Iris pigment epithelial cell (primary cell): Measurements from ENCODE around the gene NUBP2.

Experiments
- DNase-seq: peaks from one replicate; pipeline ENCODE4 v3.0.0-alpha.2; 2011; ENCODE audit warnings: low read depth

Gene NUBP2, protein sequence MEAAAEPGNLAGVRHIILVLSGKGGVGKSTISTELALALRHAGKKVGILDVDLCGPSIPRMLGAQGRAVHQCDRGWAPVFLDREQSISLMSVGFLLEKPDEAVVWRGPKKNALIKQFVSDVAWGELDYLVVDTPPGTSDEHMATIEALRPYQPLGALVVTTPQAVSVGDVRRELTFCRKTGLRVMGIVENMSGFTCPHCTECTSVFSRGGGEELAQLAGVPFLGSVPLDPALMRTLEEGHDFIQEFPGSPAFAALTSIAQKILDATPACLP

DNA sequence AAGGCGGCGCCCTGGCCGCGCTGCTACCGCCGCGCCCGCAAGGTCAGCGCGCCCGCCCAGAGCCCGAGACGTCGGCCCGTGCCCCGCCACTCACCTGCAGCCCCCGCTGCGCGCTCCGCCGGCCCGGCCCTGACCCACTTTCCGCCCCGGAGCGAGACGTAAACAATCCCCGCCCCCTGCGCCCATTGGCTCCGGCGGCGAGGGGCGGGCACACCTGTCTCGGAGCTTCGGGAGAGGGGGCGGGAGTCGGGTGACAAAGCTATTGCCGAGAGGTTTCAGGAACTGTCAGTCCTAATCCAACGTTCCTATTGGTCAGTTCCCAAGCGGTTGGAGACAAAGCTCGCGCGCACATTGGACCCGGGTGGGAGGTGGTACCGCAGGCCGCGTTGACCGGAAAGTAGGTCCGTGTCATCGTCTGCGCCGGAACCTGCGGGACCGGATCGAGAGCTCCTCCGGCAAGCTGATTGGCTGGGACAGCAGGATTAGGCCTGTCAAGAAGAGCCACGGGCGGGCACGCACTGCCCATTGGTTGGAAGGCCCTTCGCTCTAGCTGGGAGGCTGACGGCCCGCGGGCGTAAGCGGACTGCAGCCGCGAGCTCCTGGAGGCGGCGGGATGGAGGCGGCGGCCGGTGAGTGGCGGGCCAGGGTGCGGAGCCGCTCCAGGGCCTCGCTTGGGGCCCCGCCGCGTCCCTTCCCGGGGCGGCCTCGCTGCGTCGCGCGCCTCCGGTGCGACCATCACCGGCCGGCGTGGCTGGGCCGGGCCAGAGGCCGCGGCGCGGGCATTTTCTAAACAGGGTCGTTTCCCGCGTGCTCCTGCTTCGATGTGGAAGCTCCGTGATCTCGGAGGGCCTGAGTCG is at the start of gene NUBP2, which contains the start of gene SPSB3:
NUBP2 (plus strand) TSS at position 553 of the 857 bp plus-strand sequence; CDS start at position 614, 61 bp downstream.
SPSB3 (minus strand) TSS at position 164 of the 857 bp plus-strand sequence. CDS start 1,088 bp downstream, outside the sequence.
- DNase-seq = peak; percentile 100

DNA sequence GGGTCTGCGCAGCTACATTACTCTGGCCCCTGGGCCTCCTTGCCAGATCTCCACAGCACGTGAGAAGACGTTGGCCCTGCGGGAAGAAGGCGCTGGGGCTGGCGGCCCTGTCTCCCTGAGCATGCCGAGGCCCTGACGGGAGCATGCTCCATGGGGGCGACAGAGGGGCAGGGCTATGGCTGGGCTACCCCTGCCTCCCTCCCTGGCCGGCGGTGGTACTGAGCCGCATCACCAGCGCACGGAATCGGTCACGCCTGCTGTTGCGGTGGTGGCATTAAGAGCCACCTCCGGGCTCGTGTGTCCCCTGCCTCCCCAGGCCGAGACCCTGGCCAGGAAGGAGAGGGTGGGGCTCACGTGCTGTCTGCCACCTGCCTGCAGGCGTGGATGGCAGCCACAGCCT is 48.6 kb upstream of the NUBP2 start:
- no peak for DNase-seq

DNA sequence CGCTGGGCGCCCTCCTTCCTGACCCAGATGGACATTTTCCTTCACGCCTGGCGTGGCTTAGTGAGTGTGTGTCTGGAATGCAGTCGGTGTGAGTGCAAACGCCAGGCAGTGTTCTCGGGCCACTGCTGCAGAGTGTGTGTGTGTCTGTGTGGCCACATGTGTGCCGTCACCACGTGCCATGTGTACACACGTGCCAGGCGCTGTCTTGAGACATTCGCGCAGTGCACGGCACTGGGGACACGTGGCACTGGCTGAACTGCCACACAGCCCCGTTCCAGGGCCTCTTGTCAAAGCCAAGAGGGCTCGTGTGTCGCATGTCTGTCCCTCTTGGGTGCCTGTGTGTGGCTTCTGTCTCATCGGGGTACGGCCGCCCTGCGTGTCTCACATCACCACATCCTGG is 47.9 kb upstream of the NUBP2 start:
- no peak for DNase-seq

DNA sequence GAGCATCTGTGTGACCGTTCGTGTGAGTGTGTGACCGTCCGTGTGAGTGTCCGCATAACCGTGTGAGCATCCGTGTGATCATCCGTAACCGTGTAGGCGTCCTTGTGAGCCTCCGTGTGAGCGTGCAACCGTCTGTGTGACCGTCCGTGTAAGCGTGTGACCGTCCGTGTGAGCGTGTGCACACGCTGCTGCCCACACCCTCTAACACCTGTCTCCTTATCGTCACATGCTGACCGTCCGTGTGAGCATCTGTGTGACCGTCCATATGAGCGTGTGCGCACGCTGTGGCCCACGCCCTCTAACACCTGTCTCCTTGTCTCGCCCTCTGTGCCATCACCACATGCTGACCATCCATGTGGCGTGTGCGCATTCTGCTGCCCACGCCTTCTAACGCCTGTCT is 42.5 kb upstream of the NUBP2 start:
- no peak for DNase-seq

DNA sequence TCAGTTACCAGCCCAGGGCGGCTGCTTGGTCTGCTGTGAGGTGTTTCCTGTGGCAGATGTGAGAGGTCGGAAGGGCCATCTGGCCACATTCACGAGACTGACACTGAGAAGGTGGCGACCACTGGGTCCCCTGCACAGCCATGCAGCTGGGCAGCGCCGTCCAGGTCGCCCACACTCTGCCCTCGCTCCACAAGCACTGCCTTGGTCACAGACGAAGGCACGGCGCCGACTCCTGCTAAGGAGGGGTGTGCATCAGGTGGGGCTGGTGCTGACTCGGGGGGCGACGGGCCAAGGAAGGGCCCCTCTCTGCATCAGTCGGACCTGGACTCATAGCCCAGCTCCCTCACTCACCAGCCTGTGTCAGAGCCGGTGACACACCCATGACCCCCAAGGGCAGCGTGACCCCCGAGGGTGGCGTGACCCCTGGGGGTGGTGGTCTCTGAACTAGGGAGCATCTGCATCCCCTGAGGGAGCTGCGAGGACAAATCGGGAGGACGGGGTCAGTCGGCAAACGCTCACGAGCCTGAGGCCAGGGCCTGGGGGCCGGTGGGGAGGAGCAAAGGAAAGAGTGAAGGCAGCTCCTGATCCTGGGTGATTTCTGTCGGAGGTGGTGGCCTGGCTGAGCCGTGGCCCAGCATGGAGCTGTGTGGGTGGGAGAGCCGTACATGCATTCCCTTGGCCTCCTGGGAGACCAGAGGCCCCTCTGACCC is 41.8 kb upstream of the NUBP2 start:
- no peak for DNase-seq

DNA sequence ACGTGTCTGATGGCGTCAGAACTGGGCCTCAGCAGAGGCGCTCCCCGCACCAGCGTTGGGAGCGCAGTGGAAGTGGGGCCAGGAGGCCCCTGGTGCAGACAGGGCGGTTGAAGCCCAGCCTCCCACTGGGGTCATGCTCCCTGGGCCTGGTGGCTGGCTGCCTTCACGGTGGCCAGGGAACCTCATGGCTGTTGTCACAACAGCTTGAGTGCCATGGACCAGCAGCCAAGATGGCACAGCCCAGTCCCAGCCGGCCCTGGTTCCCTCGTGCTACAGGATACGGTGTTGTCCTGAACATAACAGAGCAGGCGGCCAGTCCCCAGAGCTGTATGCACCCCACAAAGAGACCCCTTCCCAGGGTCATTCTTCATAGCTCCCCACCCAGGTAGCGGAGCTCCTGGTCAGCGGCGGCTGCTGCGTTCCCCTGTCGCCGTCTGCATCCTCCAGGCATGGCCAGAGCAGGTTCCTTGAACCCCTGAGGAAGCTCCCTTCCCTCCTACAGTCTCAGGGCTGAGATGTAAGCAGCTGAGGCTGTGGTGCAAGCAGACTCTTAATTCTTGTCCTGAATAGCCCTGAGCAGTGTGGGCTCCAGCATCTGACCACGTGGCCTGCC is 41.1 kb upstream of the NUBP2 start:
- no peak for DNase-seq

DNA sequence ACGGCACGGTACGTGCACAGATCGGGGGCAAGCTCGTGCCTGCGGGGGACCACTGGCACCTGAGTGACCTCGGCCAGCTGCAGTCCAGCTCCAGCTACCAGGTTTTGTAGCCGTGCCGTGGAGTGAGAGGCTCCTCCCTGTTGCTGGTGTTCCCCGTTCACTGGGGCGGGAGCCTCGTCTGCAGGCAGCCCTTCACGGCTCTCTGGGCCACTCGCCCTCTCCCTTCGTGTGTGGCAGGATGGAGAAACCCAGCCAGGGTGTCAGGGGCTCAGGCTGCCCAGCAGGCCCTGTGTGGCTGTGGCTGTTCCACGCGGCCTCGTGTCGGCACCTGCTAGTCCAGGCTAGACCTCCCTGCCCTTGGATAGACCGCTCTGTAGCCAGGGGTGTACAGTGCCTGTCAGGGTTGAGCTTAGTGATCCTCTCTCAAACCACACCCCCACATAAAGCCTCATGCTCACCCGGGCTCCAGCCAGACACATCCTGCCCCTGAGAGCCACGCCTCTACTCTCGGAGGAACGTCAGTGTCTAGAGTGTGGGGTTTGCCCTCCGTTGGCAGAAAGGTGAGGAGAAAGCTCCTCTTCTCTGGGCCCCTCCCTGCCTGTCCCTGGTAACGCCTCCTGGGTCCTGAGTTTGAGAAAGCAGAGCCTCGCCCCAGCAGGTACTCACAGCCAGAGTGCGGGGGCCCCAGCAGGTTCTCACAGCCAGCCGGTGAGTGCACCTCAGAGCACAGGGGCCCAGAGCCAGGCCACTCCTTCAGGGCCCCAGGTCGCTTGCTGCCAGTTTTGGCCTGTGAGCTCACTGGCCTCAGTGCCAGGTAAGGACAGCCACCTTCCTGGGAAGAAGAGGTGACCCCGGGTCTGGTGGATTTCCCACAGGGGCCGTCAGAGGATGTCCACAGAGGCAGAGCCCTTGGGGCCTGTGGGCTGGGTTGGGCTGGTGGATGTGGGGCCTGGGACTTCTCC is 39.1 kb upstream of the NUBP2 start:
- DNase-seq = peak; percentile 17

DNA sequence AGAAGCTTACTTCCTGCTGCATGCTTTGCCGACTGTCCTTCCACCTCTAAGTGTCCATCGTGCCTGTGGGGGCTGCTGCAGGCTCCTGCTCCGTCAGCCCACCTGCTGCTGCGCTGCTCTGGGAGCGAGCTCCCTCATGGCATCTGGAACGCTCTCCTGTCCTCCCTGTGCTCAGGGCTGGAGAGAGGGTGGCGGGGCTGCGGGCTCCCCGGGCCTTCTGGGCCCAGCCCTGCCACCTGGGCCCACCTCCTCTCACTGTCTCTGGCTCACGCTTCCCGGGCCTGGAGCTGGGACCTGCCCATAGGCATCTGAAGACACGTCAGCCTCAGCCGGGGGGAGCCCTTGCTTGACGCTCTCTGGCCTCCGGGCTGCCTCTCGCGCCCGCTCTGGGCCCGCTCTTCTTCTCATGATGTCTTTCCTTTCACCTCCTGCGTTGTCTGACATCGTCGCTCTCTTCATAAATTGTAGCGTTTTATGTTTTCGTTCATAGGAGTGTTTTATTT is 38.4 kb upstream of the NUBP2 start:
- DNase-seq = no peak

DNA sequence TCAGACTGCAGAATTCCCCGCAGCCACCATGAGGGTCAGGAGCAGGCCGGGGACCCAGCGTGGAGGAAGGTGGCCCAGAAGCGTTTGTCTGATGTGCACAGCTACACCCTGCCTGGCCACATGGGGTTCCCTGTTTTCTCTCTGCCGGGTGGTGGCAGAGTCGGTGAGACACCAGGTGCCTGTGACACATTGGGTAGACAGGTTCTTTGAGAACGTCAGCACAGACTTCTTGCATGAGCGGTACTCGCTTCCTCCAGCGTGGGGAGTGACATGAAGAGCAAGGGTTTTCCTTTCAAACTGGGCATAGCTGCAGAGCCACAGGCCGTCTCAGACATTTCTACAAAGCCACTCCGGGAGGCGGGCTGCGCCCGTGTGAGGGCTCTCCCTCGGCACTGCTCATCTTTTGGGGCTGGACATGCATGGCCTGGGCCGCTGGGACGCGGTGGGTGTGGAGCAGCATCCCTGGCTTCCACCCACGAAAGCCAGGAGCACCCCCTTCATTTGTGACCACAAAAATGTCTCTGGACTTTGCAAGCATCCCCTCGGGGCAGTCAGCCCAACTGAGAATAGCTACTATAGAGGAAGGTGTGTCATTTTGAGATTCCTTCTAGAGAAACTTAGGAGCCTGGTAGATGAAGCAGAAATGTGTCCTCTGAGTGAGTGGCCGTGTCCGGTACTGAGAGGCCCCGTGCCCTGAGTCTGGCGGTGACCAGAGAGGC is 37.4 kb upstream of the NUBP2 start:
- peak; percentile 82 for DNase-seq

DNA sequence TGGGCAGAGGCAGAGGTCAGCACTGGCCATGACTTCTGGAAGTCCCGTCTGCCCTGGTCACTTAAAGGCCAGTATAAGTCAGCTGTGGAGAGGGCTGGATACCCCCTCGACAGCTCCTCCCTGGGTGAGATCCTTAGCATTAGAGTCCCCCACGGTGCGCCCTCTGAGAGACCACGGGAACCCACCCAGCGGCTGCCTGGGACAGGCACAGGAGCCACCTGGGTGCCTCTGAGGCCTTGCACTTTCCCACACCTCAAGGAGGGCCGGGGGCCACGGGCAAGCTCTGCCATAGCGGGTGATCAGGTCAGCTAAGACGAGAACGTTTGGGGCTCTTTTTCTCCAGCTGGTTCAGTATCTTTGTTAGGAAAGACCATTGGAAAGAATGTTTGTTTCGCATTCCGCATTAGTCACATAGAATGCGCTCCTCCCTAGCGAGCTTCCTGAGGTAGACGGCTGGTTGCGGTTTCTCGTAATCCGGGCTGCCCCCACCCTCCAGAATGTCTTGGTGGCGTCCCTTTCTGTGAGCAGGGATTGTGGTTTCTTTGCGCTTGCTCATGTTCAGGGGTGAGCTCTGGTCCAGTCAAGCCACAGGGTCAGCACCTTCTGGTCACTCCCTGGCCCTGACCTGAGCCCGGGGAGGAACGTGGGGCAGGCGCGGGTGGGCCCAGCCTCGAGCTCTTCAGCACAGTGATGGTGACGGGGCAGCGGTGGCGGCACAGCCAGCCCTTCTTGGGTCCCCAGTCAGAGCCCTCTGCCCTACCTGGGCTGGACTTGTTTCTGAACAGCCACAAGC is 36.7 kb upstream of the NUBP2 start:
- DNase-seq = peak; percentile 99

DNA sequence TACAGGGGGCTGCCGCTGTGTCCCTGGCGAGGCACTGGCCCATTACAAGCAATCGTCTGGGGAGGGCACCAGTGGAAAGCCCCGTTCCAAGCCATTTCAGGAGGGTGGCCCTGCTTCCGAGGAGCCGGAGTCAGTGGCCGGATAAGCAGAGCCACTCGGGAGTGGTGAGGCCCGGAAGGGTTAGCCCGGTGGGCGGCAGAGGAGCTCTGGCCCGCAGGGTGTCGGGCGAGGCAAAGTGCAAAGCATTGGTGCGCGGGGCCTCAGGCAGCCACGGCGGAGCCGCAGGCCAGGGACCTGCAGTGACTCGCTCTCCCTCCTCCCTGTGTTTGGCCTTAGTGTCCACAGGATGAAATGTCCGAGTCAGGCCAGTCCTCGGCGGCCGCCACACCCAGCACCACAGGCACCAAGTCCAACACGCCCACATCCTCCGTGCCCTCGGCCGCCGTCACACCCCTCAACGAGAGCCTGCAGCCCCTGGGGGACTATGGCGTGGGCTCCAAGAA is 36.0 kb upstream of the NUBP2 start:
- DNase-seq = peak; percentile 60

DNA sequence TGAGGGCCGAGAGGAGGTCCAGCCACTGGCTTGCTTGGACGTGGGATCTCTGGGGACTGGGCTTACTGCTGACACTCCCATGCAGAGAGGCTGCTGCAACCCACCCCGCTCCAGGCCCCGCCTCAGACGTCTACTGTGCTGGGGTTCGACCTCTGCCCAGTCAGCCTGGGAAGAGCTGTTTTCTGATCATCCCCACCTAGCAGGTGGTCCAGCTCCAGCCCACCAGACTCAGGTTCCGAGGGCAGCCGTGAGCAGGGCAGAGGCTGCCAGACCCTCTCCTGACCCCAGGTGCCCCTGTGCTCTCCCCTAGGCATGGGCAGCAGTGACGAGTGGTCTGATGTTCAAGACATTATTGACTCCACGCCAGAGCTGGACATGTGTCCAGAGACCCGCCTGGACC is 34.8 kb upstream of the NUBP2 start:
- no peak for DNase-seq

DNA sequence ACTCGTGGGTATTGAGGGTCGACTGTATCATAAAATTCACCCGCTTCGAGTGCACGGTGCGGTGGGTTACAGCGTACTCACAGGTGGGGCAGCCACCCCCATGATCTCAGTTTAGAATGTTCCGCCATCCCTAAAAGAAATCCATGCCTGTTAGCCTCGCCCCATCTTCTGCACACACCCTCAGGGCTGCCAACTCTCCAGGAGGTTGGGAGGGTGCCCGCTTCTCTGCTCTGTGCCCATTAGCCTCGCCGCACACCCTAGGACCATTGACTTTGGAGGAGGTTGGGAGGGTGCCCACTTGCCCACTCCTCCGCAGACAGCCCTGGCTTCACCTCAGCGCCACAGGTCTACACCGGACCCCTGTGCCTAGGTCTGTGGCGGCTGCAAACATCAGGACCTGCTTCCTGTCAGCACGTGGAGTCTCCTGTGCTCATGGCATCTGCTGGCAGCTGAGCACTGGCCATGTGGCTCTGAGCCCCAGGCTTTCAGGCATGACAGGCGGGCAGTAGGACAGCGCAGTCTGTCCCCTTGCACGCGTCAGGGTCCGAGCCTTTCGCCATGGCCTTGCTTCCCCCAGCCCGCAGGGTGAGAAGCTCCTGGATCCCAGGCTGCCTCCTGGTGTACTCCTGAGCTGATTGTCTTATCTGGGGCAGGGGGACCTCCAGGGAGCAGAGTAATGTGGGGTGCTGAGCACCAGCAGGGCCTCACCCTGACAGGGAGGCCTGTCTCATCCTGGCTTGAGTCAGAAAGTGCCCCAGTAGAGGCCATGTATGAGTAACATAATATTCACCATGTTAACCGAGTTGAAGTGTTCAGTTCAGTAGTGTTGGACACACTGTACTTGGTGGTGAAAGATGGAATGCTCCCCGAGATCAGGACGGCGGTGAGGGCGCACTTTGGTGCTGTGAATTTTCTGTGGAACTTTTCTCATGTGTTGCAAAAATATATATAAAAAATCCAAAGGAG is 33.3 kb upstream of the NUBP2 start:
- DNase-seq = peak; percentile 83

DNA sequence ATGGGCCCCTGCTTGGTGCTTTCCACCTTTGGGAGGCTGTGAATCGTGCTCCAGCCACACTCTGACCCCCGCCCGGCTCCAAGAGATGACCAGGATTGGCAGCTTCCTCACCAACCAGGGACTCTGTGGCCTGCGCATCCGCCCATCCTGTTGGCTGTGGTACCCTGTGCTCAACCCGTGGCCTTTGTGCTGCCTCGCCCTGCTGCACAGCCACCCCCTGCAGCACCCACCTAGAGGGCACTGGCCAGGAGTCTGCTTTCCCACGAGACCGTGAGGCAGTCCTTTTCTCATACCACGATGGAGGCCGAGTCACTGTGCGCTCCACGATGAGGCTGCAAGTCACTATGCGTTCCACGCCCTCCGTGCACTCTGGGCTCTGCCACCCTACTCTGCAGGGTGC is 30.8 kb upstream of the NUBP2 start:
- DNase-seq = no peak

DNA sequence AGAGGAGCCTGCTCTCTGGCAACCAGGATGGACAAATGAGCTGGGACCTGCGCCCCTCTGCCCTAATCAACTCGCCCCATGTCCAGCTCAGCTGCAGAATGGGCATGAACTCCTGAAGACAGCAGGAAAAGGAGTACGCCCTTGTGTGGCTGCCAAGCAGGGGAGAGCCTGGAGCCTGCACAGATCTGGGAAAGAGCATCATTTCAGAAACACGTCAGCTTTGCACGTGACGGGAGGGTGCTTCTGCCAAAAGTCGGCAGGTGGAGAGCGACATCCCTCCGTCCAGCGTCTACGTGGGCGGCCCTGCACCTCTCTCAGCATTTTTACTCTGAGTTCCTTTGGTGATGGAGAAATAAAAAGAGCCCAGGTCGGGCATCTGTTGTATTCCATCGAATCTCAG is 29.9 kb upstream of the NUBP2 start:
- no peak for DNase-seq

DNA sequence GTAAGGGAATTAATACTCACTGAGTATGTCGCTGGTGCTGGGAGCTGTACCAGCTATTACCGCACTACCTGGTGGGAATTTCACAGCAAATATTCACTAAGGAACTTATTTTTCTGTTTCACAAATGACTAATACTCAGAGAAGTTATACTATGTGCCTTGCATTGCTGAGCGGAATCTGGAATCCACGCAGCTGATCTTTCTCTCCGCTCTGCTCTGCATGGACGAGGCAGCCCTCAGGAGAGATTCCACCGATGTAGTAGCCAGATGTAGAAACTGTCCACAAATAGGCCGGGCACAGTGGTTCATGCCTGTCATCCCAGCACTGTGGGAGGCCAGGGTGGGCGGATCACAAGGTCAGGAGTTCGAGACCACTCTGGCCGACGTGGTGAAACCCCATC is 28.6 kb upstream of the NUBP2 start:
- no peak for DNase-seq

DNA sequence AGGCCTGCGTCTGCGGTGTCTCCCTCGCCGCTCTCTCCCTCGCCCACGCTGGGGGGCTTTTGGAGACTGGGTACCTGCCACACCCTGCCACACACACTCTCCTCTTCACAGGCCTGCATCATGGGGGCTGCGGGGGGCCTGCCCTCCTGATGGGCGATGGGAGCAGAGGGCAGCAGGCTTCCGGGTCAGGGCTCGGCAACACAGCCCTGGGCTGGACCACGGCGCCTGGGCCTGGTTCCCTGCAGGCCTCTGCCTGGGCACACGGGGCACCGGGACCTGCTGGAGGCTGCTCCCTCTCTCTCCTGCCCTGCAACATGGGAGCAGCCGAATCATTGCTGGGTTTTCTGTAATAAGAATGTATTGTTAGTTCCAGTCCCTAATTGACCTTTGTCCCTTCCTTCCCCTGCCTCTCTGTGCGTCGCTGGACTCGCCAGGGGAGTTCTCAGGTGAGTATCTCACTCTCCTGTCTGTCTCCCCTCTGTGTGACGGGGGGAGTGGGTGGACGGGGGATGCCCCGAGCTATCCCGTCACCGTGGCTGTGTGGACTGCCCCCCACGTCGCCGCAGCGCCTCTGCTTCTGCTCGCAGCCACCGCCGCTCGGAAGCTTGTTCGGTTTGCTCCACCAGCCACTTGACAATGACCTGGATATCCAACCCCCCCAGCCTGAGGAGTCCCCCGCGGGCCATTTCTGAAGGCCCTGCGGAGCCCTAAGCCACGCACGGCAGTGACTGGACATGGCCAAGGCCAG is 24.9 kb upstream of the NUBP2 start:
- no peak for DNase-seq
